AG09309 (cell line): ENCODE measurements around the gene FSTL4.
A peak's percentile ranks its signal among the peaks of the same experiment; 100 is the strongest.

Experiments used
- DNase-seq: peaks from one replicate; pipeline ENCODE4 v3.0.0-alpha.2; 2010; ENCODE audit warnings: low read depth
- H3K4me3 ChIP-seq: 2 replicates; pipeline ENCODE4 v1.5.1; 2011; ENCODE audit warnings: mild to moderate bottlenecking, low read depth, low read length, moderate library complexity; ENCODE audit not compliant: control insufficient read depth
- TF ChIP-seq, protein P1 (sequence below): IDR thresholded peaks from 2 replicates; pipeline ENCODE4 v1.5.1; 2011; ENCODE audit warnings: mild to moderate bottlenecking, low read depth, low read length, inconsistent platforms; ENCODE audit not compliant: insufficient read depth, control insufficient read depth; ENCODE audit errors: missing control alignments

The FSTL4 gene

GRCh38 chr5:133319244-133319643 is 293.1 kb downstream of the FSTL4 start:
- TF ChIP-seq, protein P1, sequence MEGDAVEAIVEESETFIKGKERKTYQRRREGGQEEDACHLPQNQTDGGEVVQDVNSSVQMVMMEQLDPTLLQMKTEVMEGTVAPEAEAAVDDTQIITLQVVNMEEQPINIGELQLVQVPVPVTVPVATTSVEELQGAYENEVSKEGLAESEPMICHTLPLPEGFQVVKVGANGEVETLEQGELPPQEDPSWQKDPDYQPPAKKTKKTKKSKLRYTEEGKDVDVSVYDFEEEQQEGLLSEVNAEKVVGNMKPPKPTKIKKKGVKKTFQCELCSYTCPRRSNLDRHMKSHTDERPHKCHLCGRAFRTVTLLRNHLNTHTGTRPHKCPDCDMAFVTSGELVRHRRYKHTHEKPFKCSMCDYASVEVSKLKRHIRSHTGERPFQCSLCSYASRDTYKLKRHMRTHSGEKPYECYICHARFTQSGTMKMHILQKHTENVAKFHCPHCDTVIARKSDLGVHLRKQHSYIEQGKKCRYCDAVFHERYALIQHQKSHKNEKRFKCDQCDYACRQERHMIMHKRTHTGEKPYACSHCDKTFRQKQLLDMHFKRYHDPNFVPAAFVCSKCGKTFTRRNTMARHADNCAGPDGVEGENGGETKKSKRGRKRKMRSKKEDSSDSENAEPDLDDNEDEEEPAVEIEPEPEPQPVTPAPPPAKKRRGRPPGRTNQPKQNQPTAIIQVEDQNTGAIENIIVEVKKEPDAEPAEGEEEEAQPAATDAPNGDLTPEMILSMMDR: no peak
- no peak for DNase-seq
- H3K4me3 ChIP-seq: no peak overlapping the region

GRCh38 chr5:133317558-133317957 is 294.8 kb downstream of the FSTL4 start:
- TF ChIP-seq, protein P1: no peak
- DNase-seq: no peak
- H3K4me3 ChIP-seq: no peak overlapping the region

- TF ChIP-seq, protein P1: peak; percentile 33
- DNase-seq: no peak
- H3K4me3 ChIP-seq: no peak overlapping the region
These were observed 295.7 kb downstream of the FSTL4 start for GRCh38 chr5:133316346-133317343.

DNA sequence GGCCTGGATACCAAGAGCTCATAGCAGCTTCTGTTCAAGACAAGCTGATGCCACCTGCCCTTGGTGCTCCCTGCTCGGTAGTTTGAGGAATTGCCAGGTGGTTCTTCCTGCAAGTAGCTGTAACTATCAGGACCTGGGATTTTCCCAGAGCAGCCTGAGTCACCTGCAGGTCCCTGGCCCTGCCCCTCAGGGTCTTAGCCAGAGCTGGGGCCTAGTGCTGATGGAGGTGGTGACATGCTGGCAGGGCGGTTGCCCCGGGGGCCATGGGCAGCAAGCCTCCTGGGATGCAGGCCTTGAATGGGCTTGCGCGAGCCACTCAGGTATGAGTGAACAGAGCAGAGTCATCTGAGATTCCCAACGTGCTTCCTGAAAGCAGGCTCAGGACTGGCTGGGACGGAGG is 298.3 kb downstream of the FSTL4 start:
- TF ChIP-seq, protein P1: no peak
- no peak overlapping the region for H3K4me3 ChIP-seq
- DNase-seq: no peak

- no peak for DNase-seq
- no peak overlapping the region for H3K4me3 ChIP-seq
- TF ChIP-seq, protein P1: no peak
These were observed 301.2 kb downstream of the FSTL4 start for GRCh38 chr5:133311176-133311575.

DNA sequence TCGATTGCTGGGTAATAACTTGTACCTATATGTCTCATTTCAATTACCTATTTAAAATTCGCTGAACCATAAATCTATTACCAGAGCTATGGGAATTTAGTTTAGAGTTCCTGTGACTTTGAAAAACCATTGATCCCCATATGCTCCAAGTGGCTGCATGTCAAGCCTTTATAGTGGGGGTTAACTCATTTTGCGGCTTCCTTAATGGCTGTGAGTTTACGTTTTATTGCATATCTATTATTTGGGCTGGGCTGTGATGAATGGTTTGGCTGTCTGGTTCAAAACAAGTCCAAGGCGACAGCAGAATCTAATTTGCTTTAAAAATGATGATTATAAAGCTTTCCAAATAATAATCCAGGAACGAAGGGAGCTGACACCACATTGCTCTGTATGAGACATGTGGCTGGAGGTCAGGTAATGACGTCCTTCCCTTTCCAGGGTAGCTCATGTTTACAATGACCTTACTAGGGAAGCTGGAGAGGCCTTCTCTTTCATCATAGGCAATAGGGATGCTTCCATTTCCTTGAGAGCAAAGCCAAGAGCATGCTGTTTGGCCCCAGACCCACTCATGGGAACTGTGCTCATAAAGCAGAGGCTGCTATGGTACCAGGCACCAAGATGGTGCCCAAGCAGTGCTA is 302.2 kb downstream of the FSTL4 start:
- TF ChIP-seq, protein P1: no peak
- no peak for DNase-seq
- H3K4me3 ChIP-seq: no peak overlapping the region
